HUES64 (cell line): Measurements from ENCODE around the gene DPY30. TPM values are rescaled to one million over a fixed set of nuclear protein-coding genes. Genes with fewer than 3 reads are reported as not detected.

Experiments used
- H3K27ac ChIP-seq: 2 replicates; pipeline ENCODE4 v1.7.0; 2013; ENCODE audit warnings: low read depth, low read length, inconsistent platforms
- H3K27me3 ChIP-seq: 2 replicates; pipeline ENCODE4 v1.6.1; 2013; ENCODE audit warnings: mild to moderate bottlenecking, low read length; ENCODE audit not compliant: insufficient read depth
- H3K36me3 ChIP-seq: 2 replicates; pipeline ENCODE4 v1.6.1; 2013; ENCODE audit warnings: mild to moderate bottlenecking, low read length; ENCODE audit not compliant: insufficient read depth
- H3K4me1 ChIP-seq: 2 replicates; pipeline ENCODE4 v1.6.1; 2013; ENCODE audit warnings: mild to moderate bottlenecking, low read length, moderate library complexity; ENCODE audit not compliant: insufficient read depth
- H3K4me3 ChIP-seq: 2 replicates; pipeline ENCODE4 v1.5.1; 2013; ENCODE audit warnings: mild to moderate bottlenecking, low read length, moderate library complexity
- H3K9ac ChIP-seq: 2 replicates; pipeline ENCODE4 v1.6.1; 2013; ENCODE audit warnings: mild to moderate bottlenecking, low read depth, low read length
- H3K9me3 ChIP-seq: 2 replicates; pipeline ENCODE4 v1.6.1; 2013; ENCODE audit warnings: low read depth, low read length; ENCODE audit not compliant: insufficient read depth
- WGBS: fragments of 150-250, 120-280 bp; methylation state at CpG from one replicate; pipeline ENCODE4 v1.1.7; 2013; ENCODE audit warnings: missing lambda C conversion rate; 5-methylcytosine and 5-hydroxymethylcytosine counted together
- polyA plus RNA-seq, 2 experiments: library from polyadenylated mRNA; stranded (reverse); fragments of 50-300 nt; gene quantifications; one replicate each; pipeline ENCODE4 v1.2.3, GENCODE V29; 2013

The DPY30 gene
- polyA plus RNA-seq (2013, experiment 1 of 2) = 134 TPM
- polyA plus RNA-seq (2013, experiment 2 of 2) = 152 TPM

DNA sequence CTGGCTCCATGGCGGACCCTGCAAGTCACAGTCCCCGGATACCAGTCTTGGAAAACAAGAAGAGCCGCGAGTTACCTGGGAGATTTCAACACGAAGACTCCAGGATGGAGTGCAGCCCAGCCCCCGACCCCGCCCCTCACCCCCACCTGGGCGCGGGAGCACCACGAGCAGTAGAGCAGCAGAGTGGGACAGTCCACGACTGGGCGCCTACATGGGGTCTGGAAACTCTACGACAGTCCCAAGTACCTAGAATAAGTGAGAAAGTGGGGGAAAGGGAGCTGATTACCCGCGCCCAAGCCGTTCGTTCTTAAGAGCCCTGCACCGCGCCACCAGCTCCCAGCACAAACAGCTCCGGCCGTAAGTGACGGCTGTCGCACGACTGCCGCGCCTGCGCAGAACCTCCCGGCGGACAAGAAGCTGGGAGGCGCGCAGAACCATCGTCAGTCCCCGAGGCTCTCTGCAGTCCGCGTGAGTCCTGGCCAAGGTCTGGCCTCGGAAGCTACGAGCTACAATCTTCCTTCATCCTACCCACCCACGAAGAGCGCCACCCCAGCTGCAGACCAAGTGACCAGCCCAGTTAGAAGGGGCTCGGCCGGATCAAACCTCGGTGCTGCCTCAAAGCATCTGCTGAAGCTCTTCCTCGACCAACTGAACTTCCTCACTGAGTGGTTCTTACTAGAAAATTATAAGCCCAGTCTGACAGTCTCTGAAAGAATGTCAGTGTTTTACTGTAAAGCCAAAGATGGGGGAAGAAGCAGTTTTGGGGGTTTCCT, at the start of gene DPY30:
Gene DPY30, minus strand, starts transcription at position 359 of the 773 bp plus-strand sequence. Its CDS starts 349 bp downstream, at position 10.
- H3K9ac ChIP-seq = peak within 1 kb of the TSS; percentile 93
- WGBS = under 1% methylated on average over 43 of the region's 43 CpGs

DNA sequence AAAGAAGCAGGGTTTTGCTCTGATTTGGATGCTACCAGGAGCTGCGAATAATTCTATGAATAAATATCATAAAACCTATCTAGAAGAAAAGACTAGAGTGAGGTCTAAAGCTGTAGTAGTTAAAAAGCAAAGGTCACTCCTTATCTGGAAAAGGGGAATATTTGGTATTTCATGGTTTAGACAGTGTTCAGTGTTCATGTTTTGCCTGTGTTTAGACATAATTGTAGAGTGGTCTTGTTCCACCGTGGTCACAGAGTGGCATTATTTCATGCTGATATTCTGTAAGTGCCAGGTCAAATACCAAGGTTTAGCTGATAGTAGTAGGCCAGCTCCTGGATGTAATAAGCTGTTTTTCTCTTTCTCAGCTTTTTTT, 34.5 kb upstream of the DPY30 start:
- WGBS = 93% methylated on average over 1 of the region's 2 CpGs
- Histone ChIP-seq H3K4me3 (no peak overlapping the region), H3K4me1 (no peaks in the 10 kb centered on the region), H3K27me3 (no peaks in the 10 kb centered on the region), H3K9me3 (no peaks in the 10 kb centered on the region), H3K9ac (no peak overlapping the region), H3K36me3 (no peaks in the 10 kb centered on the region; the same call in 1 of the 2 replicates), H3K27ac (no peak overlapping the region)

More for the DNA sequence above, at the start of gene DPY30:
- H3K36me3 ChIP-seq = peaks cover 20% of the 10 kb centered on the region
- peaks cover 5% of the 10 kb centered on the region; the same call in 1 of the 2 replicates for H3K4me1 ChIP-seq
- H3K27me3 ChIP-seq = no peaks in the 10 kb centered on the region
- H3K4me3 ChIP-seq = peak within 1 kb of the TSS; percentile 98
- no peaks in the 10 kb centered on the region for H3K9me3 ChIP-seq
- H3K27ac ChIP-seq = peak within 1 kb of the TSS; percentile 78

DNA sequence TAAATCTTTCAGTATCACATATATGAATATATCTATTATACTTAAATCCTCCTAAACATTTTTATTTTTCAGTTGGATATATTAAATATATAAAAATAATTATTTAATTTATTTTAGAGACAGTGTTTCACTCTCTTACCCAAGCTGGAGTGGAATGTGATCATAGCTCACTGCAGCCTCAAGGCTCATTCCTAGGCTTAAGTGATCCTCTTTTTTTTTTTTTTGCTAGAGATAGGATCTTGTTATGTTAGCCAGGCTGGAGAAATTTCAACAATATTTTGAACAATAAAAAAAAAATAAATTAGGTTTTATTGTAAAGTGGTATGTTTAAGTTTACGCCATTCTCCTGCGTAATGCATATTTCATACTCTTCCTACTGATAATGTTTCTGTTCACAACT, 27.9 kb upstream of the DPY30 start:
- no CpG with 5 or more reads among the region's 2 CpGs for WGBS
- no peaks in the 10 kb centered on the region for H3K9me3 ChIP-seq
- no peaks in the 10 kb centered on the region for H3K27me3 ChIP-seq
- no peak overlapping the region for H3K27ac ChIP-seq
- peaks cover 8% of the 10 kb centered on the region; the same call in 1 of the 2 replicates for H3K36me3 ChIP-seq
- peaks cover 4% of the 10 kb centered on the region; the same call in 1 of the 2 replicates for H3K4me1 ChIP-seq
- no peak overlapping the region for H3K9ac ChIP-seq
- no peak overlapping the region for H3K4me3 ChIP-seq

DNA sequence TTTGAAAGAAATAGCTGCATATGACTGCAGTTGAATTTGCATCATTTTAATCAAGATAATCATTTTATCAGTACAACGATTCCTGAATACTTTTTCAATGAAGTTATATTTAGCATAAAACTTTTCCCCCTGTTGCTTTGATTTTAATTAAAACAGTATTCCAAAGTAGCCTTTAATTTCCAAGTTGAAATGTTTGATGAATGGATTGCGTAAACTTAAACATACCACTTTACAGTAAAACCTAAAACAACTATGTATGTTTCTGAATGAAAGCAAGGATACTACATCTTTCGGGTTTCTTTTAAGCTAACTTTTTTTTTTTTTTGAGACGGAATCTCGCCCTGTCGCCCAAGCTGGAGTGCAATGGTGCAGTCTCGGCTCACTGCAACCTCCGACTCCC, 25.1 kb upstream of the DPY30 start:
- 94% methylated on average over 7 of the region's 8 CpGs for WGBS
- Histone ChIP-seq H3K27me3 (no peaks in the 10 kb centered on the region), H3K36me3 (peaks cover 8% of the 10 kb centered on the region; the same call in 1 of the 2 replicates), H3K9ac (peak overlapping the region; percentile 85; the same call in 1 of the 2 replicates), H3K9me3 (no peaks in the 10 kb centered on the region), H3K4me3 (peak overlapping the region; percentile 84), H3K27ac (no peak overlapping the region), H3K4me1 (peaks cover 4% of the 10 kb centered on the region; the same call in 1 of the 2 replicates)

DNA sequence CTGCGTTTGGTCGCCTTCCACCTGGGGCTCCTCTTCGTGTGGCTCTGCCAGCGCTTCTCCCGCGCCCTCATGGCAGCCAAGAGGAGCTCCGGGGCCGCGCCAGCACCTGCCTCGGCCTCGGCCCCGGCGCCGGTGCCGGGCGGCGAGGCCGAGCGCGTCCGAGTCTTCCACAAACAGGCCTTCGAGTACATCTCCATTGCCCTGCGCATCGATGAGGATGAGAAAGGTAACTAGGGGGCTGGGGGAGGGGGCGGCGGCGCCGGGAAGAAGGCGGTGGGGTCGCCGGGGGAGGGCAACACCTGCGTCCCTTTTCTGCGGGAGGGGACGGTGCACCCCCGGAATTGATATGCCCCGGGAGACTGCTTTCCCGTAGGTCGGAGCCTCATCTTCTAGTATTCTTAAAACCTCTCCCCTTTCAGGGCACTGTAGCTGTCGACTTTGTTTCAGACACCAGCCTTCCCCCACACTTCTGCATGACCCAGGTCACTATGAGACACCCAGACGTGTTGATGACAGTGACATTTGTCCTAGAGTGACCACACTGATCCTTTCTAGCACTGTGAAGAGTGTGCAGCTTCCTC, 24.5 kb upstream of the DPY30 start:
- WGBS = under 1% methylated on average over 40 of the region's 40 CpGs
- H3K27me3 ChIP-seq = no peaks in the 10 kb centered on the region
- H3K27ac ChIP-seq = peak overlapping the region; percentile 89
- H3K4me3 ChIP-seq = peak overlapping the region; percentile 84
- H3K36me3 ChIP-seq = peaks cover 8% of the 10 kb centered on the region; the same call in 1 of the 2 replicates
- H3K9ac ChIP-seq = peak overlapping the region; percentile 85
- peaks cover 4% of the 10 kb centered on the region; the same call in 1 of the 2 replicates for H3K4me1 ChIP-seq
- H3K9me3 ChIP-seq = no peaks in the 10 kb centered on the region

DNA sequence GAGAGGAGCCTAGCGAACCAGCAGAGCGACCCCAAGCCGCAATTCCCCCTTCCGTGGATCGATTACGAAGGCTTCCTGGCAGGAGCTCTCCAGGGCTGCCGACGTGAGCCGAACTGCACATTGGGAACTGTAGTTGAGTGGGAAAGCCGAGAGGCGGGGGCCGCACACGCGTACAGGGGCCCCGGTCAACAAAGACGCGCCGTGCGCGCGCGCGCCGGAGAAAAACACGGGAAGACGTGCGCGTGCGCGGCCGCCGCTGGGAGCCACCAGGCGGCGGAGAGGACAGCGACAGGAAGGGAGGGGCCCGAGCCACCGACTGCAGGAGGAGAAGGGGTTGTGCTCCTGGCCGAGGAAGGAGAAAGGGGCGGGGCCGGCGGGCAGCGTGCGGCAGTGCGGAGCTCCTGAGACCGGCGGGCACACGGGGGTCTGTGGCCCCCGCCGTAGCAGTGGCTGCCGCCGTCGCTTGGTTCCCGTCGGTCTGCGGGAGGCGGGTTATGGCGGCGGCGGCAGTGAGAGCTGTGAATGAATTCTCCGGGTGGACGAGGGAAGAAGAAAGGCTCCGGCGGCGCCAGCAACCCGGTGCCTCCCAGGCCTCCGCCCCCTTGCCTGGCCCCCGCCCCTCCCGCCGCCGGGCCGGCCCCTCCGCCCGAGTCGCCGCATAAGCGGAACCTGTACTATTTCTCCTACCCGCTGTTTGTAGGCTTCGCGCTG, 23.9 kb upstream of the DPY30 start, which contains the start of gene SPAST:
Gene SPAST, plus strand, starts transcription at position 247 of the 711 bp plus-strand sequence. Its CDS starts 276 bp downstream, at position 523.
- WGBS = under 1% methylated on average over 79 of the region's 79 CpGs
- Histone ChIP-seq H3K9ac (peak within 1 kb of the TSS; percentile 85), H3K4me3 (peak within 1 kb of the TSS; percentile 84), H3K27ac (peak within 1 kb of the TSS; percentile 89), H3K27me3 (no peaks in the 10 kb centered on the region), H3K9me3 (no peaks in the 10 kb centered on the region), H3K4me1 (peaks cover 4% of the 10 kb centered on the region; the same call in 1 of the 2 replicates), H3K36me3 (peaks cover 8% of the 10 kb centered on the region; the same call in 1 of the 2 replicates)

DNA sequence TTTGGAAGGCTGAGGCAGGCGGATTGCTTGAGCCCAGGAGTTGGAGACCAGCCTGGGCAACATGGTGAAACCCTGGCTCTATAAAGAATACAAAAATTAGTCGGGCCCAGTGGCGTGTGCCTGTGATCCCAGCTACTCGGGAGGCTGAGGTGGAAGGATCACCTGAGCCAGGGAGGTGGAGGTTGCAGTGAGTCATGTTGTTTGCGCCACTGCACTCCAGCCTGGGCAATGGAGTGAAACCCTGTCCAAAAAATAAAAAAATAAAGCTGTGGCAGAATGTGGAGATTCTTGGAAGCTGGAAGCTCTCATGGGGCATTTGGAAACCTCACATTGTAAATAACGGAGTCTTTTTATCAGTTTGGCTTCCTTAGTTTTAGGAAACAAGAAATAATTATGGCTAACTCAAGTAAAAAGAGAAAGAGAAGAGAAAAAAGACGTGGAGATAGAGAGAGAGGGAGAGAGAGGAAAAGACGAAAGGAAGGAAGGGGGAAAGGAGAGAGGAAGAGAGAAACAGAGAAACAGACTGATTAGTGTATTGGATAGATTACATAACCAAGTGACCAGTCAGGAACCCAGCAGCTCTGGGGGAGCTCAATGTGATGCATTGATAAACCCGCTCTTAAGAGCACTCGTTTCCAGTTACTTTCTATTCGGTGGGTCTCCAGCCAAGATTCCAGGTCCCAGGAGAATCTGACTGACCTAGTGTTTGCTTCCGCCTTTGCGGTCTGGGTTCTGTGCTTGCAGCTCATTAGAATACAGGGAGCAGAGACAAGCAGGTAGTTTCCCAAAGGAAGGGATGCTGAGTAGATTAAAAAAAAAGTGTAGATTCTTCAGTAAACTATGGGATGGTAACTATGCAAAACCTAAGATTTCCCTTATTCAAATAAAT, 22.6 kb upstream of the DPY30 start:
- Histone ChIP-seq H3K9ac (peak overlapping the region; percentile 4; the same call in 1 of the 2 replicates), H3K27me3 (no peaks in the 10 kb centered on the region), H3K4me1 (peaks cover 4% of the 10 kb centered on the region; the same call in 1 of the 2 replicates), H3K4me3 (peak overlapping the region; percentile 84), H3K36me3 (peaks cover 8% of the 10 kb centered on the region; the same call in 1 of the 2 replicates), H3K9me3 (no peaks in the 10 kb centered on the region), H3K27ac (no peak overlapping the region)
- 59% methylated on average over 13 of the region's 13 CpGs for WGBS

DNA sequence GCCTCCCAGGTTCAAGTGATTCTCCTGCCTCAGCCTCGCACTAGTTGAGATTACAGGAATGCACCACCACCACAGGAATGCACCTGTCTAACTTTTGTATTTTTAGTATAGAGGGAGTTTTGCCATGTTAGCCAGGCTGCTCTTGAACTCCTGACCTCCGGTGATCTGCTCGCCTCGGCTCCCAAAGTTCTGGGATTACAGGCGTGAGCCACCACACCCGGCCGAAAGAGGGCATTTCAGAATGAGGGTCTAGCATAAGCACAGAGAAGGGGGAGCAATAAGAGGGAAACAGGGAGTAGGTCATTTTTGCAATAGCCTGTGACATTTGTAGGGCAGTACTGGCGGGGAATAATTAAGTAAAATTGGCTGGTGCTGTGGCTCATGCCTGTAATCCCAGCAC, 21.8 kb upstream of the DPY30 start:
- H3K27me3 ChIP-seq = no peaks in the 10 kb centered on the region
- 94% methylated on average over 8 of the region's 8 CpGs for WGBS
- no peak overlapping the region for H3K27ac ChIP-seq
- H3K4me1 ChIP-seq = peaks cover 4% of the 10 kb centered on the region; the same call in 1 of the 2 replicates
- no peaks in the 10 kb centered on the region for H3K9me3 ChIP-seq
- H3K4me3 ChIP-seq = no peak overlapping the region
- peaks cover 8% of the 10 kb centered on the region; the same call in 1 of the 2 replicates for H3K36me3 ChIP-seq
- no peak overlapping the region for H3K9ac ChIP-seq

DNA sequence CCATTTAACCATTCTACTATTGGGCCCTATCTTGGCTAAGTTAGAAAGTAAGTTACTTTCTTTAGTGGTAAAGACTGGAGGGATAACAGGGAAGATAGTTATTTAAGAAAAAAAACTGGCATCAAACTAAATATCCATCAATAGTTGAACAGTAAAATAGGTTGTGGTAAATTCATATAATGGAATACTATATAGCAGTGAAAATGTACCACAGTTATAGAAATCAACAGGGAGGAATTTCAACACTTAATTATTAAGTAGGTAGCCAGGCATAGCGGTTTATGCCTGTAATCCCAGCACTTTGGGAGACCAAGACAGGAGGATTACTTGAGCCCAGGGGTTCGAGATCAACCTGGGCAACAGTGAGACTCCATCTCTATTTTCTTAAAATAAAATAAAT, 20.7 kb upstream of the DPY30 start:
- H3K36me3 ChIP-seq = no peaks in the 10 kb centered on the region
- H3K4me3 ChIP-seq = no peak overlapping the region
- H3K9ac ChIP-seq = no peak overlapping the region
- H3K27ac ChIP-seq = no peak overlapping the region
- 100% methylated on average over 2 of the region's 2 CpGs for WGBS
- H3K4me1 ChIP-seq = peaks cover 4% of the 10 kb centered on the region; the same call in 1 of the 2 replicates
- no peaks in the 10 kb centered on the region for H3K9me3 ChIP-seq
- H3K27me3 ChIP-seq = no peaks in the 10 kb centered on the region

DNA sequence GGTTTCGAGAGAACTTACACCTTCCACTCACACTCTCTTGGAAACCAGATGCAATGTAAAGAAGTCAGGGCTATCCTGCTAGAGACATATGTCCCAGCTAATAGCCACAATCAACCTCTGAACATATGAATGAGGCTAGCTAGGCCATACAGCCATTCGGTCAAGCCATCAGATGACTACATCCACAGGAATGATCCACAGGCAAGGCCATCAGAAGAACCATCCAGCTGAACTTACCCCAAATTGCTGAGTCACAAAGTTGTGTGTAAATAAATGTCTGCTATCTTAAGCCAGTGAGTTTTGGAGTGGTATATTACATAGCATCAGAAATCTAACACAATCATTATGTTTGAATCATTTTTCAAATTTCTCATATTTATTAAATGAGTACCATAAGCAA, 18.5 kb upstream of the DPY30 start:
- no peaks in the 10 kb centered on the region for H3K4me1 ChIP-seq
- no peaks in the 10 kb centered on the region for H3K27me3 ChIP-seq
- 93% methylated on average over 2 of the region's 2 CpGs for WGBS
- no peak overlapping the region for H3K4me3 ChIP-seq
- no peaks in the 10 kb centered on the region for H3K36me3 ChIP-seq
- H3K9me3 ChIP-seq = no peaks in the 10 kb centered on the region
- no peak overlapping the region for H3K27ac ChIP-seq
- no peak overlapping the region for H3K9ac ChIP-seq
